Effector memory CD8-positive, alpha-beta T cell (primary cell): Measurements from ENCODE around the gene OTOL1.

Experiments
- ATAC-seq: fragments of 150-1000 bp; cut with Tn5 transposase; replicated peaks from 2 replicates; pipeline ENCODE4 v1.10.0; 2021; ENCODE audit warnings: mild to moderate bottlenecking, moderate library complexity
- DNase-seq, 3 experiments: peaks; one replicate each; pipeline ENCODE4 v3.0.0; 2021
- H3K27ac Mint-ChIP-seq, 2 donors: one replicate each; pipeline ENCODE4 v1.8.0; 2022; ENCODE audit warnings: mild to moderate bottlenecking in 2 of 2, mixed read lengths in 2 of 2, moderate library complexity in 2 of 2
- H3K27me3 Mint-ChIP-seq, 2 donors: one replicate each; pipeline ENCODE4 v1.8.0; 2022; ENCODE audit warnings: mixed read lengths in 2 of 2
- H3K36me3 Mint-ChIP-seq: one replicate; pipeline ENCODE4 v1.8.0; 2022; ENCODE audit warnings: mild to moderate bottlenecking, moderate library complexity, mixed read lengths; ENCODE audit not compliant: insufficient read depth
- H3K4me1 Mint-ChIP-seq, 2 donors: one replicate each; pipeline ENCODE4 v1.8.0; 2022; ENCODE audit warnings: low read depth in 2 of 2, mixed read lengths in 2 of 2
- H3K4me3 Mint-ChIP-seq, 2 donors: one replicate each; pipeline ENCODE4 v1.8.0; 2022; ENCODE audit warnings: mild to moderate bottlenecking in 2 of 2, mixed read lengths in 2 of 2, moderate library complexity in 2 of 2
- H3K9me3 Mint-ChIP-seq, 2 donors: one replicate each; pipeline ENCODE4 v1.8.0; 2022; ENCODE audit warnings: mixed read lengths in 2 of 2

The OTOL1 gene

DNA sequence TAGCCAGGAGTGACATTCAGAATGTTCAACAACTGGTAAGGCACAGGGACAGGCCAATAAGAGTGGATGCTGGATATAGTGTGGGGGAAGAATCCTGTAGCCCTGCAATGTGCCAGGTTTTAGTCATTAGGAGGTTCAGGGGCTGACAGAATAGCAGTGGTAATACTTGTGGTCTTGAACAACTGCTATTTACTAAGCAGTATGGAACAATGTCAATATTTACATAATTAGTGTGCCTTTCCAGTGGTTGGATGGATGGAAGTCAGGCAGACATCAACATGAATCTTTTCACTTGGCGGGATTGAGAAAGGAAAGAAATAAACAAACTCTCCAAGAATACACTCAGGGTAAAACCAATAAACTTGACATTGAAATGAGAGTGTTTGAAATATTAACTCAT is 55.1 kb downstream of the OTOL1 start:
- Mint-ChIP-seq H3K4me1 (no peaks in the 10 kb centered on the region), H3K4me3 (no peak overlapping the region), H3K36me3 (no peaks in the 10 kb centered on the region), H3K9me3 (no peaks in the 10 kb centered on the region), H3K27ac (no peak overlapping the region), H3K27me3 (no peaks in the 10 kb centered on the region)
- DNase-seq (no peak), ATAC-seq (no peak)

GRCh38 chr3:161552984-161553560 is 56.5 kb downstream of the OTOL1 start:
- no peaks in the 10 kb centered on the region for H3K4me1 Mint-ChIP-seq
- DNase-seq (no peak), ATAC-seq (no peak)
- H3K27me3 Mint-ChIP-seq: no peaks in the 10 kb centered on the region
- H3K9me3 Mint-ChIP-seq: no peaks in the 10 kb centered on the region
- H3K27ac Mint-ChIP-seq: no peak overlapping the region
- no peaks in the 10 kb centered on the region for H3K36me3 Mint-ChIP-seq
- H3K4me3 Mint-ChIP-seq: no peak overlapping the region
